H9 (cell line): ENCODE measurements around the gene SMAD3. TPM values are rescaled to one million over a fixed set of nuclear protein-coding genes. Genes with fewer than 3 reads are reported as not detected.

ENCODE experiments used
- DNase-seq: peaks from one replicate; pipeline ENCODE4 v3.0.0-alpha.2; 2017
- H2AFZ ChIP-seq: one replicate; pipeline ENCODE4 v1.6.1; 2013; ENCODE audit warnings: mild to moderate bottlenecking, low read length, control low read depth, moderate library complexity
- H2AK5ac ChIP-seq: 2 replicates; pipeline ENCODE4 v1.6.1; 2013; ENCODE audit warnings: low read length, control low read depth, mixed read lengths; ENCODE audit not compliant: insufficient read length
- H2BK120ac ChIP-seq: one replicate; pipeline ENCODE4 v1.6.1; 2013; ENCODE audit warnings: low read depth, mild to moderate bottlenecking, low read length, control low read depth, inconsistent platforms; ENCODE audit not compliant: poor library complexity, severe bottlenecking
- H2BK12ac ChIP-seq: 2 replicates; pipeline ENCODE4 v1.6.1; 2013; ENCODE audit warnings: low read length, control low read depth, mixed read lengths, low read depth; ENCODE audit not compliant: insufficient read length
- H2BK15ac ChIP-seq: 2 replicates; pipeline ENCODE4 v1.6.1; 2013; ENCODE audit warnings: low read depth, low read length, control low read depth
- H2BK20ac ChIP-seq: one replicate; pipeline ENCODE4 v1.6.1; 2013; ENCODE audit warnings: low read depth, mild to moderate bottlenecking, low read length, control low read depth, inconsistent platforms; ENCODE audit not compliant: poor library complexity, severe bottlenecking
- H2BK5ac ChIP-seq: 2 replicates; pipeline ENCODE4 v1.6.1; 2013; ENCODE audit warnings: low read length, control low read depth, mixed read lengths; ENCODE audit not compliant: insufficient read length
- H3K14ac ChIP-seq: 2 replicates; pipeline ENCODE4 v1.6.1; 2013; ENCODE audit warnings: low read length, control low read depth; ENCODE audit not compliant: insufficient read depth
- H3K18ac ChIP-seq: 2 replicates; pipeline ENCODE4 v1.6.1; 2013; ENCODE audit warnings: low read depth, mild to moderate bottlenecking, mixed read lengths, low read length, control low read depth; ENCODE audit not compliant: insufficient read length
- H3K23ac ChIP-seq: 2 replicates; pipeline ENCODE4 v1.6.1; 2013; ENCODE audit warnings: low read length, control low read depth, mixed read lengths, low read depth; ENCODE audit not compliant: insufficient read length
- H3K23me2 ChIP-seq: 2 replicates; pipeline ENCODE4 v1.6.1; 2013; ENCODE audit warnings: low read depth, mild to moderate bottlenecking, mixed read lengths, low read length, control low read depth; ENCODE audit not compliant: insufficient read length, poor library complexity, severe bottlenecking
- H3K27ac ChIP-seq: 2 replicates; pipeline ENCODE4 v1.5.1; 2013; ENCODE audit warnings: low read length, control low read depth, mixed read lengths, low read depth; ENCODE audit not compliant: insufficient read length
- H3K27me3 ChIP-seq: 2 replicates; pipeline ENCODE4 v1.6.1; 2013; ENCODE audit warnings: low read length, control low read depth, inconsistent platforms; ENCODE audit not compliant: insufficient read depth
- H3K4ac ChIP-seq: 2 replicates; pipeline ENCODE4 v1.6.1; 2013; ENCODE audit warnings: low read depth, mild to moderate bottlenecking, control low read depth, inconsistent platforms, low read length, moderate library complexity
- H3K4me1 ChIP-seq: 2 replicates; pipeline ENCODE4 v1.6.1; 2013; ENCODE audit warnings: low read length, control low read depth, inconsistent platforms; ENCODE audit not compliant: insufficient read depth
- H3K4me2 ChIP-seq: 2 replicates; pipeline ENCODE4 v1.6.1; 2013; ENCODE audit warnings: low read length, control low read depth, mixed read lengths; ENCODE audit not compliant: insufficient read length, insufficient read depth
- H3K56ac ChIP-seq: 2 replicates; pipeline ENCODE4 v1.6.1; 2013; ENCODE audit warnings: low read depth, mild to moderate bottlenecking, mixed read lengths, low read length, control low read depth; ENCODE audit not compliant: insufficient read length
- H3K79me1 ChIP-seq: 2 replicates; pipeline ENCODE4 v1.6.1; 2013; ENCODE audit warnings: low read depth, mild to moderate bottlenecking, moderate library complexity, low read length, control low read depth, inconsistent platforms; ENCODE audit not compliant: insufficient read depth, poor library complexity, severe bottlenecking
- H3K79me2 ChIP-seq: 2 replicates; pipeline ENCODE4 v1.6.1; 2013; ENCODE audit warnings: low read length, control low read depth, inconsistent platforms; ENCODE audit not compliant: insufficient read depth
- H3K9ac ChIP-seq: 2 replicates; pipeline ENCODE4 v1.6.1; 2013; ENCODE audit warnings: low read length, control low read depth, mixed read lengths; ENCODE audit not compliant: insufficient read length; ENCODE audit errors: extremely low read depth
- H3K9me3 ChIP-seq: one replicate; pipeline ENCODE4 v1.6.1; 2013; ENCODE audit warnings: low read depth, low read length, inconsistent platforms; ENCODE audit not compliant: control insufficient read depth
- H3T11ph ChIP-seq: one replicate; pipeline ENCODE4 v1.6.1; 2013; ENCODE audit warnings: mild to moderate bottlenecking, low read length, control low read depth, inconsistent platforms
- H4K20me1 ChIP-seq: one replicate; pipeline ENCODE4 v1.6.1; 2013; ENCODE audit not compliant: control insufficient read depth, insufficient read length, insufficient read depth
- H4K5ac ChIP-seq: 2 replicates; pipeline ENCODE4 v1.6.1; 2013; ENCODE audit warnings: low read depth, mild to moderate bottlenecking, mixed read lengths, low read length, control low read depth; ENCODE audit not compliant: insufficient read length
- H4K8ac ChIP-seq: replicated peaks from 2 replicates; pipeline ENCODE4 v1.6.1; 2013; ENCODE audit warnings: low read length, control low read depth, mixed read lengths, low read depth; ENCODE audit not compliant: insufficient read length
- H4K91ac ChIP-seq: 2 replicates; pipeline ENCODE4 v1.6.1; 2013; ENCODE audit warnings: low read depth, mild to moderate bottlenecking, moderate library complexity, mixed read lengths, low read length, control low read depth; ENCODE audit not compliant: insufficient read length
- H3K27ac Mint-ChIP-seq, 3 experiments: 2 replicates in 2 of 3; 3 replicates in 1 of 3; pipeline ENCODE4 v1.8.0; 2020 to 2021; ENCODE audit warnings: mixed read lengths in 3 of 3, mild to moderate bottlenecking in 1 of 3, moderate library complexity in 1 of 3
- H3K27me3 Mint-ChIP-seq: 2 replicates; pipeline ENCODE4 v1.8.0; 2021; ENCODE audit warnings: low read depth, mild to moderate bottlenecking, moderate library complexity, mixed read lengths
- H3K36me3 Mint-ChIP-seq, 3 experiments: 2 replicates in 2 of 3; 3 replicates in 1 of 3; pipeline ENCODE4 v1.8.0; 2020 to 2021; ENCODE audit warnings: low read depth in 3 of 3, mixed read lengths in 3 of 3; ENCODE audit not compliant: insufficient read depth in 1 of 3
- H3K4me1 Mint-ChIP-seq, 2 experiments: 2 replicates each; pipeline ENCODE4 v1.8.0; 2020; ENCODE audit warnings: mixed read lengths in 2 of 2
- H3K4me3 Mint-ChIP-seq, 2 experiments: 2 replicates in 1 of 2; 3 replicates in 1 of 2; pipeline ENCODE4 v1.8.0; 2020 to 2021; ENCODE audit warnings: mild to moderate bottlenecking in 2 of 2, mixed read lengths in 2 of 2, moderate library complexity in 1 of 2
- H3K9me3 Mint-ChIP-seq, 2 experiments: 2 replicates in 1 of 2; 3 replicates in 1 of 2; pipeline ENCODE4 v1.8.0; 2020; ENCODE audit warnings: mild to moderate bottlenecking in 2 of 2, mixed read lengths in 2 of 2, moderate library complexity in 1 of 2
- WGBS: extraction: QIAGEN DNeasy Blood & Tissue Kit; methylation state at CpG from one replicate; pipeline ENCODE4 v1.1.7; 2013; ENCODE audit warnings: missing lambda C conversion rate, low lambda C conversion rate, mixed read lengths; ENCODE audit not compliant: insufficient read length; ENCODE audit errors: extremely low coverage; 5-methylcytosine and 5-hydroxymethylcytosine counted together
- total RNA-seq: library from RNA; stranded (reverse); gene quantifications from 2 replicates; pipeline ENCODE4 v1.2.1, GENCODE V29; 2021
- TF ChIP-seq, protein P1 (sequence below): fragments of 200-600 bp; sonication (generic); conservative IDR thresholded peaks from 3 replicates; pipeline ENCODE4 v1.8.0; 2021; ENCODE audit warnings: antibody characterized with exemption, mild to moderate bottlenecking

SMAD3 gene
- total RNA-seq, 1 experiment from 2014 or later, result 26.7 TPM

DNA sequence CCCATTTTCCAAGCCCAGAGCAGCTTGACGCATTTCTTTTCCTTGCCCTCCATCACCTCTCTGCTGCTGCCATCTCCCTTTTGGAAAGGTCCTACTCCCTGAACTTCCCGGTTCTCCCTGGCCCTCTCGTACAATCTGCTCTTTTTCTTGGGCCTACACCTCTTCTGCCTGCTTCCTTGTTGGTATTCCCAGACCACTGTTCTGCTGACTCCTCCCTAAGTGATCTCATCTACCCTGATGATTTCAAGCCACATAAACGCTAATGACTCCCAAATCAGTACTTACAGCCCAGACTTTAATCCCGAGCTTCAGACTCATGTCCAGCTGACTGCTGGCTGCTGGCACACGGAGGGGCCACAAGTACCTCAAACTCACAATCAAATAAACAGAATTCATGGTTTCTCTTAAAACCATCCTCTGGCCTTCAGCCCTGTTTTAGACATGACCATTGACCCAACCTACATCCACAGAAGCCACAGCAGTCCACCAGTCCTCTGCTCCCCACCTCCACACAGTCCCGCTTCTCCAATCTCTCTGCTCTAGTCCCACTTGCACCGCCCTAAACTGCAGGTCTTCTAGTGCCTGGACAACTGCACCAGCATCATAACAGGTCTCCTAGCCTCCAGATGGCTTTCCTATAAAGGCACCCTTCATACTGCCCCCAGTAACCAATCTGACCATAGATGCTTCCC lies 131.4 kb downstream of the SMAD3 start:
- Histone ChIP-seq H3K27me3 (no peaks in the 10 kb centered on the region), H3K9ac (no peak overlapping the region), H2BK20ac (no peak overlapping the region), H3K56ac (no peak overlapping the region), H3K79me1 (no peaks in the 10 kb centered on the region), H2BK15ac (no peak overlapping the region), H3K9me3 (no peaks in the 10 kb centered on the region), H3K18ac (no peak overlapping the region), H3K23ac (no peak overlapping the region), H3K79me2 (no peaks in the 10 kb centered on the region), H4K5ac (no peak overlapping the region), H3K4me2 (no peak overlapping the region), H4K8ac (no peak overlapping the region), H3K23me2 (no peaks in the 10 kb centered on the region), H2BK5ac (no peak overlapping the region), H3K14ac (no peak overlapping the region), H3K4me1 (peaks cover 8% of the 10 kb centered on the region; the same call in 1 of the 2 replicates), H2BK120ac (no peak overlapping the region), H3T11ph (no peak overlapping the region), H4K20me1 (no peaks in the 10 kb centered on the region), H4K91ac (no peak overlapping the region), H2AK5ac (no peak overlapping the region), H3K27ac (no peak overlapping the region), H2BK12ac (no peak overlapping the region), H2AFZ (no peak overlapping the region), H3K4ac (no peak overlapping the region)
- TF ChIP-seq, protein P1, sequence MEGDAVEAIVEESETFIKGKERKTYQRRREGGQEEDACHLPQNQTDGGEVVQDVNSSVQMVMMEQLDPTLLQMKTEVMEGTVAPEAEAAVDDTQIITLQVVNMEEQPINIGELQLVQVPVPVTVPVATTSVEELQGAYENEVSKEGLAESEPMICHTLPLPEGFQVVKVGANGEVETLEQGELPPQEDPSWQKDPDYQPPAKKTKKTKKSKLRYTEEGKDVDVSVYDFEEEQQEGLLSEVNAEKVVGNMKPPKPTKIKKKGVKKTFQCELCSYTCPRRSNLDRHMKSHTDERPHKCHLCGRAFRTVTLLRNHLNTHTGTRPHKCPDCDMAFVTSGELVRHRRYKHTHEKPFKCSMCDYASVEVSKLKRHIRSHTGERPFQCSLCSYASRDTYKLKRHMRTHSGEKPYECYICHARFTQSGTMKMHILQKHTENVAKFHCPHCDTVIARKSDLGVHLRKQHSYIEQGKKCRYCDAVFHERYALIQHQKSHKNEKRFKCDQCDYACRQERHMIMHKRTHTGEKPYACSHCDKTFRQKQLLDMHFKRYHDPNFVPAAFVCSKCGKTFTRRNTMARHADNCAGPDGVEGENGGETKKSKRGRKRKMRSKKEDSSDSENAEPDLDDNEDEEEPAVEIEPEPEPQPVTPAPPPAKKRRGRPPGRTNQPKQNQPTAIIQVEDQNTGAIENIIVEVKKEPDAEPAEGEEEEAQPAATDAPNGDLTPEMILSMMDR, result no peak
- peaks cover 0 to 29% (median 4%) of the 10 kb centered on the region in 3 experiments; a peak in 5 of 7 replicates for H3K36me3 Mint-ChIP-seq
- WGBS, result no CpG with 5 or more reads among the region's 8 CpGs
- no peak overlapping the region for H3K4me3 Mint-ChIP-seq
- no peaks in the 10 kb centered on the region for H3K27me3 Mint-ChIP-seq
- no peaks in the 10 kb centered on the region for H3K9me3 Mint-ChIP-seq
- peaks cover 9 to 18% of the 10 kb centered on the region in 2 experiments for H3K4me1 Mint-ChIP-seq
- no peak for DNase-seq
- H3K27ac Mint-ChIP-seq, result peak overlapping the region in 1 of 3 experiments; percentile 10; a peak in 3 of 7 replicates
